ENCODE data around the gene LPP.

DNA sequence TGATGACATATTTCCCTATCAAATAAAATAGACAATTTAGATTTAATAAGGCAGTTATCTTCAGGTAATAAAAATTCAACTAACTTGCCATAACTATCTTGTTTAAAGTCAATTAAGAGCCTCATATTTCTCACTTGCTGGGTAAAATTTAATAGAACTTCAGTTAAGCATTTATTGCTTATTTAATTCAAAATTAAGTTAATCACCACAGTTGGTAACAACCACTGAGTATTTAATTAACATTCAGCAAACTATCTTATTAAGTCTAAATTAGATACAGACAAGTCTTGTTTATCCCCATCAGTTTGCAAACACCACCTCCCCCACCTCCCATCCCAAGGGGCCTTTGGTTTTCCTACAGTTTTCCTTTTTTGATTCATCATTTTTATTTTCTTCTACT lies 14.7 kb downstream of the LPP start:
- TF ChIP-seq POLR2A (IDR thresholded peaks at IDR 0.05), result no peak
- TF ChIP-seq, protein P1, sequence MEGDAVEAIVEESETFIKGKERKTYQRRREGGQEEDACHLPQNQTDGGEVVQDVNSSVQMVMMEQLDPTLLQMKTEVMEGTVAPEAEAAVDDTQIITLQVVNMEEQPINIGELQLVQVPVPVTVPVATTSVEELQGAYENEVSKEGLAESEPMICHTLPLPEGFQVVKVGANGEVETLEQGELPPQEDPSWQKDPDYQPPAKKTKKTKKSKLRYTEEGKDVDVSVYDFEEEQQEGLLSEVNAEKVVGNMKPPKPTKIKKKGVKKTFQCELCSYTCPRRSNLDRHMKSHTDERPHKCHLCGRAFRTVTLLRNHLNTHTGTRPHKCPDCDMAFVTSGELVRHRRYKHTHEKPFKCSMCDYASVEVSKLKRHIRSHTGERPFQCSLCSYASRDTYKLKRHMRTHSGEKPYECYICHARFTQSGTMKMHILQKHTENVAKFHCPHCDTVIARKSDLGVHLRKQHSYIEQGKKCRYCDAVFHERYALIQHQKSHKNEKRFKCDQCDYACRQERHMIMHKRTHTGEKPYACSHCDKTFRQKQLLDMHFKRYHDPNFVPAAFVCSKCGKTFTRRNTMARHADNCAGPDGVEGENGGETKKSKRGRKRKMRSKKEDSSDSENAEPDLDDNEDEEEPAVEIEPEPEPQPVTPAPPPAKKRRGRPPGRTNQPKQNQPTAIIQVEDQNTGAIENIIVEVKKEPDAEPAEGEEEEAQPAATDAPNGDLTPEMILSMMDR (IDR thresholded peaks at IDR 0.05), result no peak

Data from Peyer's patch (tissue), 4 donors.